Testis (tissue), 3 donors: Measurements from ENCODE around the gene MKI67. TPM values are rescaled to one million over a fixed set of nuclear protein-coding genes. Genes with fewer than 3 reads are reported as not detected.
A peak's percentile ranks its signal among the peaks of the same experiment; 100 is the strongest.

Experiments used
- DNase-seq: peaks from one replicate; pipeline ENCODE4 v3.0.0-alpha.2; 2019
- H3K27ac ChIP-seq, 2 donors: fragments of 200-600 bp; sonication (generic); one replicate each; pipeline ENCODE4 v1.5.1; 2019
- H3K27me3 ChIP-seq: fragments of 200-600 bp; sonication (generic); one replicate; pipeline ENCODE4 v1.5.1; 2019
- H3K36me3 ChIP-seq: fragments of 200-600 bp; sonication (generic); one replicate; pipeline ENCODE4 v1.5.1; 2017; ENCODE audit warnings: low read depth; ENCODE audit errors: missing control alignments
- H3K4me1 ChIP-seq: fragments of 200-600 bp; sonication (generic); one replicate; pipeline ENCODE4 v1.5.1; 2019
- H3K4me3 ChIP-seq, 2 donors: fragments of 200-600 bp; sonication (generic); one replicate each; pipeline ENCODE4 v1.5.1; 2017 to 2019
- H3K9me3 ChIP-seq: fragments of 200-600 bp; sonication (generic); one replicate; pipeline ENCODE4 v1.5.1; 2017
- CTCF ChIP-seq, 3 experiments: fragments of 450-650 bp in 2 of 3; fragments of 200-600 bp in 1 of 3; sonication (generic) in 1 of 3; IDR thresholded peaks; one replicate each; pipeline ENCODE4 v1.5.1; 2016 to 2019; ENCODE audit warnings: antibody characterized with exemption in 3 of 3, mild to moderate bottlenecking in 2 of 3, moderate library complexity in 1 of 3
- POLR2A ChIP-seq: fragments of 450-650 bp; IDR thresholded peaks from one replicate; pipeline ENCODE4 v1.6.1; 2017; ENCODE audit warnings: antibody characterized with exemption, mild to moderate bottlenecking, moderate library complexity
- WGBS, 2 donors: methylation state at CpG; one replicate each; pipeline ENCODE4 v1.1.5; 2018; 5-methylcytosine and 5-hydroxymethylcytosine counted together
- intact Hi-C: fragments of 100-400 bp; cut with DNase I; formaldehyde crosslinking; loops from one replicate; pipeline ENCODE4 v1.15.1; 2023; ENCODE audit warnings: low total_unique reads
- polyA plus RNA-seq: library from polyadenylated mRNA; stranded (reverse); fragments of 350-450 nt; fragmentation: Illumina TruSeq; extraction: RNeasy Lipid Tissue Mini Kit (QIAGEN cat#74804); gene quantifications from one replicate; pipeline ENCODE4 v1.2.3, GENCODE V29; 2014; ENCODE audit warnings: low read depth, low replicate concordance; ENCODE audit not compliant: insufficient read depth
- total RNA-seq, 2 donors: library from RNA; depleted of rRNA; stranded (reverse); fragments of >200 nt; gene quantifications; one replicate each; pipeline ENCODE4 v1.2.3, GENCODE V29; 2016

Gene MKI67
- total and polyA plus RNA-seq, 3 donors from 2014 or later, result 4.0 to 7.2 (median 4.5) TPM

- Histone ChIP-seq H3K9me3 (no peaks in the 10 kb centered on the region), H3K27me3 (no peaks in the 10 kb centered on the region), H3K36me3 (no peaks in the 10 kb centered on the region), H3K4me3 (no peak overlapping the region), H3K27ac (no peak overlapping the region), H3K4me1 (no peaks in the 10 kb centered on the region)
- no peak for DNase-seq
- WGBS, 2 donors, result 87 to 89% methylated on average over 13 of the region's 13 CpGs
- TF ChIP-seq POLR2A (no peak), CTCF (IDR thresholded peaks at IDR 0.05) (no peak)
- intact Hi-C loops, result no loop called here
These were observed 46.0 kb downstream of the MKI67 start for GRCh38 chr10:128080231-128080630.

DNA sequence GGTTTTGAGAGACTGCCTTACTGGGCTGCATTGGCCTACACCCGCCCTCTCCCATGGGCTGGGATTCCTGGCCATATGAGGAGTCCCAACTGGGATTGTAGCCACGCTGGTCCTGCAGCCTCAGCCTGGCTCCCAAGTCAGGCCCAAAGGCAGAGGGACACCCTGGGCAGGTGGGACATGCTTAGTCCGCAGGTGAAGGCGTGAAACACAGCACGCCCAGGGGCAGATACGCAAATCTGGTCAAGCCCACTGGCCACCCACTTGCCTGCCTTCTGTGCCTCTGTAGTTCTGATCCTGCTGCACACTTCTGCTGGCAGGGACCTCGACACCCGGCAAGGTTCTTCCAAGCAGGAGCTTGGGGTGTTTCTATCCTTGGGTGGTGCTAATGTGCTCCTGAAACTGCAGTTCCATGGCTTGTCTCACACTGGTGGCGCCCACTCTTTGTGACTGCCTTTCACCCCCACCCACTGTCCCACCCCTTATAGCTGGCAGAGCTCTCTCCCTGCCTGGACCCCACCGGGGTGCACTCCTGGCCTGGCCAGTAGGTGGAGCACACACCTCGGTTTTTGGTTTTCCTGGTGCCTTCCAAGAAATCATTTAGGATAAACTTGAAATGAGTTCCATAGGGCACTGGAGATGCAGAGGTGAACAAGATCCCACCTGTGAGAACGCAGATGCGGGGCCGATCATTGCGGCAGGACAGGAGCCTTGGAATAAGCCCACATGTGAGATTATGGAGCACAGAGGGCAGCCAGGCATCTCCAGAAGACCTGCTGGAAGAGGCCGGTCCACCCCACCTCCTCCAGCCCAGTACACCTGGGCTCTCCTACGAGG, 47.9 kb downstream of the MKI67 start:
- Histone ChIP-seq H3K9me3 (no peaks in the 10 kb centered on the region), H3K4me3 (no peak overlapping the region), H3K27me3 (no peaks in the 10 kb centered on the region), H3K4me1 (no peaks in the 10 kb centered on the region), H3K27ac (no peak overlapping the region), H3K36me3 (no peaks in the 10 kb centered on the region)
- no peak for DNase-seq
- intact Hi-C loops, result no loop called here
- no peak for TF ChIP-seq POLR2A
- TF ChIP-seq CTCF (IDR thresholded peaks at IDR 0.05), result peak; percentile 10 to 64 (median 29)
- 71 to 76% methylated on average over 12 to 17 of the region's 17 CpGs for WGBS, 2 donors

- Histone ChIP-seq H3K27ac (no peak overlapping the region), H3K9me3 (no peaks in the 10 kb centered on the region), H3K36me3 (no peaks in the 10 kb centered on the region), H3K4me1 (no peaks in the 10 kb centered on the region), H3K27me3 (no peaks in the 10 kb centered on the region), H3K4me3 (no peak overlapping the region)
- peak; percentile 5 for DNase-seq
- TF ChIP-seq CTCF (IDR thresholded peaks at IDR 0.05) (no peak), POLR2A (no peak)
- intact Hi-C loops, result no loop called here
- 92 to 95% methylated on average over 8 to 21 of the region's 21 CpGs for WGBS, 2 donors
These were observed 48.9 kb downstream of the MKI67 start for GRCh38 chr10:128077155-128077875.

- H3K4me3 ChIP-seq, result no peak overlapping the region
- 94% methylated on average over 5 of the region's 5 CpGs for WGBS, 2 donors
- H3K27me3 ChIP-seq, result no peaks in the 10 kb centered on the region
- H3K9me3 ChIP-seq, result no peaks in the 10 kb centered on the region
- no peak for TF ChIP-seq CTCF (IDR thresholded peaks at IDR 0.05)
- TF ChIP-seq POLR2A, result no peak
- no peaks in the 10 kb centered on the region for H3K4me1 ChIP-seq
- DNase-seq, result no peak
- H3K36me3 ChIP-seq, result no peaks in the 10 kb centered on the region
- intact Hi-C loops, result no loop called here
- no peak overlapping the region for H3K27ac ChIP-seq
These were observed 51.6 kb downstream of the MKI67 start for GRCh38 chr10:128074589-128074988.
